Cardiac muscle cell (in vitro differentiated cells and primary cell): Measurements from ENCODE around the gene WSB1. TPM values are rescaled to one million over a fixed set of nuclear protein-coding genes. Genes with fewer than 3 reads are reported as not detected.

Source experiments
- DNase-seq, 2 donors: peaks; one replicate each; pipeline versions ENCODE4 v3.0.0 to v3.0.0-alpha.2; 2010 to 2017; ENCODE audit warnings: low read depth in 1 of 2, low spot score in 1 of 2
- H3K27ac ChIP-seq: fragments of 200-600 bp; sonication (generic); 2 replicates; pipeline ENCODE4 v1.5.1; 2016
- H3K27me3 ChIP-seq: fragments of 200-600 bp; sonication (generic); 2 replicates; pipeline ENCODE4 v1.6.0; 2016; ENCODE audit warnings: control low read depth
- H3K36me3 ChIP-seq: fragments of 200-600 bp; sonication (generic); 2 replicates; pipeline ENCODE4 v1.5.1; 2016; ENCODE audit warnings: control low read depth
- H3K4me1 ChIP-seq: fragments of 200-600 bp; sonication (generic); 2 replicates; pipeline ENCODE4 v1.8.1; 2017; ENCODE audit warnings: low read depth, mild to moderate bottlenecking, mixed run types
- H3K4me3 ChIP-seq: fragments of 200-600 bp; sonication (generic); 2 replicates; pipeline ENCODE4 v1.5.1; 2016; ENCODE audit warnings: mild to moderate bottlenecking
- H3K9me3 ChIP-seq: fragments of 200-600 bp; sonication (generic); 2 replicates; pipeline ENCODE4 v1.5.1; 2017; ENCODE audit warnings: low read depth, mild to moderate bottlenecking, control low read depth
- polyA plus RNA-seq: library from polyadenylated mRNA; unstranded; fragments of >200 nt; fragmentation: Nextera tagmentation; extraction: Ambion mirVana; gene quantifications from 2 replicates; pipeline ENCODE4 v1.2.1, GENCODE V29; 2016
- total RNA-seq: library from RNA; depleted of rRNA; stranded (reverse); fragments of >200 nt; gene quantifications from 2 replicates; pipeline ENCODE4 v1.2.3, GENCODE V29; 2016
- TF ChIP-seq, protein P1 (sequence below): IDR thresholded peaks from 2 replicates; pipeline ENCODE4 v1.5.1; 2012; ENCODE audit warnings: low read depth, mild to moderate bottlenecking, low read length

Gene WSB1
- total and polyA plus RNA-seq, 2 experiments from 2014 or later: 308 to 471 TPM

GRCh38 chr17:27362909-27363308 lies 69.0 kb downstream of the WSB1 start:
- TF ChIP-seq, protein P1, sequence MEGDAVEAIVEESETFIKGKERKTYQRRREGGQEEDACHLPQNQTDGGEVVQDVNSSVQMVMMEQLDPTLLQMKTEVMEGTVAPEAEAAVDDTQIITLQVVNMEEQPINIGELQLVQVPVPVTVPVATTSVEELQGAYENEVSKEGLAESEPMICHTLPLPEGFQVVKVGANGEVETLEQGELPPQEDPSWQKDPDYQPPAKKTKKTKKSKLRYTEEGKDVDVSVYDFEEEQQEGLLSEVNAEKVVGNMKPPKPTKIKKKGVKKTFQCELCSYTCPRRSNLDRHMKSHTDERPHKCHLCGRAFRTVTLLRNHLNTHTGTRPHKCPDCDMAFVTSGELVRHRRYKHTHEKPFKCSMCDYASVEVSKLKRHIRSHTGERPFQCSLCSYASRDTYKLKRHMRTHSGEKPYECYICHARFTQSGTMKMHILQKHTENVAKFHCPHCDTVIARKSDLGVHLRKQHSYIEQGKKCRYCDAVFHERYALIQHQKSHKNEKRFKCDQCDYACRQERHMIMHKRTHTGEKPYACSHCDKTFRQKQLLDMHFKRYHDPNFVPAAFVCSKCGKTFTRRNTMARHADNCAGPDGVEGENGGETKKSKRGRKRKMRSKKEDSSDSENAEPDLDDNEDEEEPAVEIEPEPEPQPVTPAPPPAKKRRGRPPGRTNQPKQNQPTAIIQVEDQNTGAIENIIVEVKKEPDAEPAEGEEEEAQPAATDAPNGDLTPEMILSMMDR: no peak
- H3K9me3 ChIP-seq: no peaks in the 10 kb centered on the region
- H3K4me3 ChIP-seq: no peak overlapping the region
- H3K4me1 ChIP-seq: no peaks in the 10 kb centered on the region
- H3K27ac ChIP-seq: no peak overlapping the region
- no peaks in the 10 kb centered on the region for H3K27me3 ChIP-seq
- no peak for DNase-seq
- no peaks in the 10 kb centered on the region for H3K36me3 ChIP-seq

DNA sequence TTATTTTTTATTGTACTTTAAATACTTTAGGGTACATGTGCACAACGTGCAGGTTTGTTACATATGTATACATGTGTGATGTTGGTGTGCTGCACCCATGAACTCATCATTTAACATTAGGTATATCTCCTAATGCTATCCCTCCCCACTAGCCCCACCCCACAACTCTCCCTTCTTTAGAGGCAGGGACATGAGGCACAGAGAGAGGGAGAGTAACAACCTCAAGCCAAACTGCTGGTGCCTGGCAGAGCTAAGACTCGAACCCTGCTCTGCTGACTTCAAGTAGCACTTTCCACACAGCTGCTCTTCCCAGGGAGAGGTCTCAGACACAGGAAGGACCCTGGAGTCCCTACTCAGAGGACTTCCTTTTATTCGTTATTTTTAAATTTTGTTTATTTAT lies 69.4 kb downstream of the WSB1 start:
- H3K27me3 ChIP-seq: no peaks in the 10 kb centered on the region
- H3K4me3 ChIP-seq: no peak overlapping the region
- no peaks in the 10 kb centered on the region for H3K4me1 ChIP-seq
- no peak for DNase-seq
- TF ChIP-seq, protein P1: no peak
- H3K36me3 ChIP-seq: no peaks in the 10 kb centered on the region
- no peaks in the 10 kb centered on the region for H3K9me3 ChIP-seq
- H3K27ac ChIP-seq: no peak overlapping the region

Other genes with a start within 250 kb of the WSB1 start
- gene KSR1, start 162.3 kb downstream of the WSB1 start, total RNA-seq: 19.8 and 29.0 TPM in 2 replicates
- 13.8 and 15.7 TPM in 2 replicates for gene KSR1, start 162.3 kb downstream of the WSB1 start, polyA plus RNA-seq